PC-9 (cell line): ENCODE results near the gene OR4P4. TPM values are rescaled to one million over a fixed set of nuclear protein-coding genes. Genes with fewer than 3 reads are reported as not detected.

ENCODE experiments used
- BruUV-seq: library from RNA; stranded (reverse); fragments of 400-500 nt; replicated peaks from 2 replicates; lab custom pipeline; 2021; lab: Mats Ljungman, UMichigan
- CTCF ChIA-PET: fragments of 300-600 bp; sonication (Branson Sonifier 250); formaldehyde crosslinking; loops from one replicate; lab custom pipeline; 2022; ENCODE audit warnings: antibody characterized with exemption; lab: Charles Lee
- POLR2A ChIA-PET: fragments of 300-600 bp; sonication (Branson Sonifier 250); formaldehyde crosslinking; loops from one replicate; lab custom pipeline; 2022; ENCODE audit warnings: antibody characterized with exemption; ENCODE audit not compliant: unreplicated experiment; lab: Charles Lee
- DNase-seq, 2 experiments: peaks; one replicate each; pipeline versions ENCODE4 v3.0.0 to v3.0.0-alpha.2; 2015 to 2022; ENCODE audit warnings: mixed read lengths in 1 of 2
- H2AFZ ChIP-seq: fragments of 200-600 bp; sonication (generic); 2 replicates; pipeline ENCODE4 v1.8.1; 2017; ENCODE audit warnings: antibody characterized with exemption
- H3F3A ChIP-seq: fragments of 200-600 bp; sonication (generic); 2 replicates; pipeline ENCODE4 v1.8.1; 2017; ENCODE audit warnings: antibody characterized with exemption, mild to moderate bottlenecking, low read depth; ENCODE audit not compliant: insufficient read depth
- H3K27ac ChIP-seq: fragments of 200-600 bp; sonication (generic); 2 replicates; pipeline ENCODE4 v1.6.1; 2016; ENCODE audit warnings: mixed run types
- H3K27me3 ChIP-seq: fragments of 200-600 bp; sonication (generic); 2 replicates; pipeline ENCODE4 v1.6.1; 2016; ENCODE audit warnings: low read depth, mixed run types; ENCODE audit not compliant: insufficient read depth
- H3K36me3 ChIP-seq: fragments of 200-600 bp; sonication (generic); 2 replicates; pipeline ENCODE4 v1.6.1; 2016; ENCODE audit warnings: low read depth, mixed run types
- H3K4me1 ChIP-seq: fragments of 200-600 bp; sonication (generic); replicated peaks from 2 replicates; pipeline ENCODE4 v1.6.1; 2016; ENCODE audit warnings: mixed run types; ENCODE audit not compliant: insufficient read depth
- H3K4me2 ChIP-seq: fragments of 200-600 bp; sonication (generic); 2 replicates; pipeline ENCODE4 v1.6.1; 2017; ENCODE audit warnings: mixed run types
- H3K4me3 ChIP-seq: fragments of 200-600 bp; sonication (generic); 2 replicates; pipeline ENCODE4 v1.6.1; 2016; ENCODE audit warnings: mixed run types
- H3K79me2 ChIP-seq: fragments of 200-600 bp; sonication (generic); 2 replicates; pipeline ENCODE4 v1.6.1; 2017; ENCODE audit warnings: low read depth, mixed run types
- H3K9me2 ChIP-seq: fragments of 200-600 bp; sonication (generic); 2 replicates; pipeline ENCODE4 v1.8.1; 2017; ENCODE audit warnings: mild to moderate bottlenecking; ENCODE audit not compliant: insufficient read depth
- H3K9me3 ChIP-seq: fragments of 200-600 bp; sonication (generic); 2 replicates; pipeline ENCODE4 v1.8.1; 2016; ENCODE audit warnings: low read depth; ENCODE audit not compliant: insufficient read depth
- H4K20me1 ChIP-seq: fragments of 200-600 bp; sonication (generic); 2 replicates; pipeline ENCODE4 v1.8.1; 2017; ENCODE audit not compliant: insufficient read depth
- EZH2 ChIP-seq: fragments of 200-600 bp; sonication (generic); IDR thresholded peaks from 2 replicates; pipeline ENCODE4 v1.8.0; 2017; ENCODE audit warnings: antibody characterized with exemption, low read depth
- intact Hi-C: fragments of 100-400 bp; cut with micrococcal nuclease; formaldehyde crosslinking; loops from one replicate; pipeline ENCODE4 v1.10.0; 2022; ENCODE audit not compliant: unreplicated experiment
- total RNA-seq: library from RNA; stranded (reverse); gene quantifications from 2 replicates; pipeline ENCODE4 v1.2.3, GENCODE V29; 2021
- TF ChIP-seq, protein P1 (sequence below): fragments of 200-600 bp; sonication (generic); conservative IDR thresholded peaks from 2 replicates; pipeline ENCODE4 v1.6.1; 2017; ENCODE audit warnings: mixed run types, antibody characterized with exemption, mild to moderate bottlenecking, moderate library complexity

The OR4P4 gene
- total RNA-seq, 1 experiment from 2014 or later = not detected

DNA sequence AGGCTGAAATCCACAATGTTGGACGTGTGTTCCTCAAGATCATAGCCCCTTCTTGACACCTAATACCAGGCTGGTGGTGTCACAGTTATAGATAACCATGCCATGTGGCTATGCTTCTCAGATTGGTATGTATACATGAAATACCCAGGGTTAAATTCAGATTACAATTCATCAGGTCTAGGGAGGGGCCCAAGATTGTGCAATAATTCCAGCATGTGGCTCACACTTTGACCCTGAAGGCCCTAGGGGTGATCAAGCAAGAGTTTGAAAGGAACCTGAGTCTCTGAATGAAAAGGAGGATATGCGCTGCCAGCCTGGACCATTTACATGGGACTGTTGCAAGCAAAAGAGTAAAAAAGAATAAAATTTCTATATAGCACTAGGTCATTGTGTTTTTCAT lies 34.5 kb downstream of the OR4P4 start:
- H3K4me1 ChIP-seq = no peaks in the 10 kb centered on the region
- ChIA-PET CTCF (no interaction called here), POLR2A (no interaction called here)
- TF ChIP-seq, protein P1, sequence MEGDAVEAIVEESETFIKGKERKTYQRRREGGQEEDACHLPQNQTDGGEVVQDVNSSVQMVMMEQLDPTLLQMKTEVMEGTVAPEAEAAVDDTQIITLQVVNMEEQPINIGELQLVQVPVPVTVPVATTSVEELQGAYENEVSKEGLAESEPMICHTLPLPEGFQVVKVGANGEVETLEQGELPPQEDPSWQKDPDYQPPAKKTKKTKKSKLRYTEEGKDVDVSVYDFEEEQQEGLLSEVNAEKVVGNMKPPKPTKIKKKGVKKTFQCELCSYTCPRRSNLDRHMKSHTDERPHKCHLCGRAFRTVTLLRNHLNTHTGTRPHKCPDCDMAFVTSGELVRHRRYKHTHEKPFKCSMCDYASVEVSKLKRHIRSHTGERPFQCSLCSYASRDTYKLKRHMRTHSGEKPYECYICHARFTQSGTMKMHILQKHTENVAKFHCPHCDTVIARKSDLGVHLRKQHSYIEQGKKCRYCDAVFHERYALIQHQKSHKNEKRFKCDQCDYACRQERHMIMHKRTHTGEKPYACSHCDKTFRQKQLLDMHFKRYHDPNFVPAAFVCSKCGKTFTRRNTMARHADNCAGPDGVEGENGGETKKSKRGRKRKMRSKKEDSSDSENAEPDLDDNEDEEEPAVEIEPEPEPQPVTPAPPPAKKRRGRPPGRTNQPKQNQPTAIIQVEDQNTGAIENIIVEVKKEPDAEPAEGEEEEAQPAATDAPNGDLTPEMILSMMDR = no peak
- no peak for TF ChIP-seq EZH2
- intact Hi-C loops = no loop called here
- H3K27me3 ChIP-seq = no peaks in the 10 kb centered on the region
- H3K27ac ChIP-seq = no peak overlapping the region
- H3K4me3 ChIP-seq = no peak overlapping the region
- H3K9me3 ChIP-seq = no peaks in the 10 kb centered on the region
- no peak overlapping the region for H3K4me2 ChIP-seq
- no peak for DNase-seq
- no peaks in the 10 kb centered on the region for H4K20me1 ChIP-seq
- no peak overlapping the region for H2AFZ ChIP-seq
- no peaks in the 10 kb centered on the region for H3K79me2 ChIP-seq
- H3K9me2 ChIP-seq = no peaks in the 10 kb centered on the region
- no TSS peak for BruUV-seq
- H3K36me3 ChIP-seq = no peaks in the 10 kb centered on the region
- H3F3A ChIP-seq = no peaks in the 10 kb centered on the region

DNA sequence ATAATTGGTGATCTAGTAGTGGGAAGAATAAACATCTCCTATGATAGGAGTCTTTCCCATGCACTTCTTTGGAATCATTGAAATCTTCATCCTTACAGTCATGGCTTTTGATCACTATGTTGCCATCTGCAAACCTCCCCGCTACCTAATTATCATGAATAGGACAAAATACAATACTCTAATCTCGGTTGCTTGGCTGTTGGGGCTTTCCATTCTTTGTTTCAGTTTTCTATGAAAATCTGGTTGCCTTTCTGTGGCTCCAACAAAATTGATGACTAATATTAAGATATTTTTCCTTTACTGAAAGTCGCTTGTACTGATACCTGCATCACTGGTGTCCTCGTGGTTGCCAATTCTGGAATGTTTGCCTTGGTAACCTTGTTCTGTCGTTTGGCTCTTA lies 38.9 kb downstream of the OR4P4 start:
- Histone ChIP-seq H3K9me2 (no peaks in the 10 kb centered on the region), H3K27me3 (no peaks in the 10 kb centered on the region), H2AFZ (no peak overlapping the region), H4K20me1 (no peaks in the 10 kb centered on the region), H3K4me1 (no peaks in the 10 kb centered on the region), H3K4me3 (no peak overlapping the region), H3K9me3 (no peaks in the 10 kb centered on the region), H3K79me2 (no peaks in the 10 kb centered on the region), H3K36me3 (no peaks in the 10 kb centered on the region), H3K4me2 (no peak overlapping the region), H3K27ac (no peak overlapping the region), H3F3A (no peaks in the 10 kb centered on the region)
- TF ChIP-seq, protein P1 = no peak
- TF ChIP-seq EZH2 = no peak
- POLR2A ChIA-PET = no interaction called here
- BruUV-seq = no TSS peak
- CTCF ChIA-PET = no interaction called here
- intact Hi-C loops = no loop called here
- no peak for DNase-seq

Other genes with a start within 250 kb of the OR4P4 start
- not detected in 2 replicates for gene OR4C15, start 80.6 kb upstream of the OR4P4 start, total RNA-seq
- not detected in 2 replicates for gene OR4C16, start 63.0 kb upstream of the OR4P4 start, total RNA-seq
- not detected in 2 replicates for gene OR4C11, start 27.5 kb upstream of the OR4P4 start, total RNA-seq
- not detected in 2 replicates for gene OR4S2, start 13.2 kb downstream of the OR4P4 start, total RNA-seq
- gene OR4C6, start 27.1 kb downstream of the OR4P4 start, total RNA-seq = not detected in 2 replicates
- not detected in 2 replicates for gene OR5D13, start 138.3 kb downstream of the OR4P4 start, total RNA-seq
- not detected in 2 replicates for gene OR5D14, start 160.4 kb downstream of the OR4P4 start, total RNA-seq
- not detected in 2 replicates for gene OR5L1, start 176.3 kb downstream of the OR4P4 start, total RNA-seq
- gene OR5D18, start 184.5 kb downstream of the OR4P4 start, total RNA-seq = not detected in 2 replicates
- not detected in 2 replicates for gene OR5L2, start 192.1 kb downstream of the OR4P4 start, total RNA-seq
- gene OR5D16, start 203.6 kb downstream of the OR4P4 start, total RNA-seq = not detected in 2 replicates
- gene TRIM51, start 248.2 kb downstream of the OR4P4 start, total RNA-seq = not detected in 2 replicates